ENCODE data around the gene PACS1.

The PACS1 gene

GRCh38 chr11:66050581-66051231 is 19.4 kb upstream of the PACS1 start:
- no peak for DNase-seq

GRCh38 chr11:66051371-66051765 is 18.7 kb upstream of the PACS1 start:
- DNase-seq: no peak

GRCh38 chr11:66051766-66052663 is 18.1 kb upstream of the PACS1 start, which contains the start of gene SF3B2:
SF3B2 (plus strand) TSS chr11:66052364; CDS start chr11:66052385, 21 bp downstream.
- DNase-seq: peak; percentile 90

- DNase-seq: no peak
Measured at GRCh38 chr11:66052664-66052982, 17.4 kb upstream of the PACS1 start.

- no peak for DNase-seq
Measured at GRCh38 chr11:66055021-66055420, 15.1 kb upstream of the PACS1 start.

- no peak for DNase-seq
Measured at GRCh38 chr11:66056501-66056900, 13.6 kb upstream of the PACS1 start.

- DNase-seq: no peak
Measured at GRCh38 chr11:66059966-66060680, 9.9 kb upstream of the PACS1 start.

GRCh38 chr11:66061268-66061667 is 8.8 kb upstream of the PACS1 start:
- DNase-seq: no peak

- DNase-seq: no peak
Measured at GRCh38 chr11:66062408-66062807, 7.7 kb upstream of the PACS1 start.

GRCh38 chr11:66063900-66064299 is 6.2 kb upstream of the PACS1 start:
- no peak for DNase-seq

GRCh38 chr11:66064571-66064970 is 5.5 kb upstream of the PACS1 start:
- DNase-seq: no peak

GRCh38 chr11:66066751-66067150 is 3.3 kb upstream of the PACS1 start:
- no peak for DNase-seq

- DNase-seq: no peak
Measured at GRCh38 chr11:66067640-66068039, 2.4 kb upstream of the PACS1 start.

- DNase-seq: peak; percentile 75
Measured at GRCh38 chr11:66068154-66068821, 1.8 kb upstream of the PACS1 start.

GRCh38 chr11:66068923-66069714 is 953 bp upstream of the PACS1 start:
- DNase-seq: no peak

- no peak for DNase-seq
Measured at GRCh38 chr11:66070604-66071380, 720 bp downstream of the PACS1 start.

GRCh38 chr11:66071381-66071801 is 1.3 kb downstream of the PACS1 start:
- no peak for DNase-seq

- no peak for DNase-seq
Measured at GRCh38 chr11:66072081-66072480, 2.0 kb downstream of the PACS1 start.

GRCh38 chr11:66072518-66072917 is 2.4 kb downstream of the PACS1 start:
- no peak for DNase-seq

- no peak for DNase-seq
Measured at GRCh38 chr11:66073669-66074068, 3.6 kb downstream of the PACS1 start.

- no peak for DNase-seq
Measured at GRCh38 chr11:66075273-66075672, 5.2 kb downstream of the PACS1 start.

Measured in effector CD8-positive, alpha-beta T cell (primary cell).